ENCODE results near the gene SPECC1L. TPM values are rescaled to one million over a fixed set of nuclear protein-coding genes. Genes with fewer than 3 reads are reported as not detected.

Gene SPECC1L
- total and polyA plus RNA-seq, 8 donors = 6.0 to 53.1 (median 21.8) TPM

DNA sequence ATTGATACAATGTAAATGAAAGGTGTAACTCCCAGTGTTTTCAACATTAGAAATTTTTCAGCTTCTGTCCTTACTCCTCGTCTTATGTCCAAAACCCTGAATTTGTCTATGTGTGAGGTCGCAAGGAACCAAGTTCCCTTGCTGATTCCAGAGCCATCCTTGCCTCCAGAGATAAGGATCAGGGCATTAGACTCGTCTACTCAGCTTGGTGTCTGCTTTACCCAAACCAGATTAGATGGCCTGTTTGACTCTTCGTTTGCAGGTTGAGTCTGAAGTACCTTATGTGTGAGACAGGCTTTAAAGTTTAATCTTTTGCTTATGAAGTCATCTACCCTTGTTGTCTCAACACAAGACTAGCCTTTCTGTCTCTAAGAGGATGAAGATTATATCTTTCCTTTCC lies 55.6 kb downstream of the SPECC1L start:
- WGBS, 5 donors = 77 to 89% (median 79%) methylated on average over 4 of the region's 4 CpGs
- TF ChIP-seq, protein P1, sequence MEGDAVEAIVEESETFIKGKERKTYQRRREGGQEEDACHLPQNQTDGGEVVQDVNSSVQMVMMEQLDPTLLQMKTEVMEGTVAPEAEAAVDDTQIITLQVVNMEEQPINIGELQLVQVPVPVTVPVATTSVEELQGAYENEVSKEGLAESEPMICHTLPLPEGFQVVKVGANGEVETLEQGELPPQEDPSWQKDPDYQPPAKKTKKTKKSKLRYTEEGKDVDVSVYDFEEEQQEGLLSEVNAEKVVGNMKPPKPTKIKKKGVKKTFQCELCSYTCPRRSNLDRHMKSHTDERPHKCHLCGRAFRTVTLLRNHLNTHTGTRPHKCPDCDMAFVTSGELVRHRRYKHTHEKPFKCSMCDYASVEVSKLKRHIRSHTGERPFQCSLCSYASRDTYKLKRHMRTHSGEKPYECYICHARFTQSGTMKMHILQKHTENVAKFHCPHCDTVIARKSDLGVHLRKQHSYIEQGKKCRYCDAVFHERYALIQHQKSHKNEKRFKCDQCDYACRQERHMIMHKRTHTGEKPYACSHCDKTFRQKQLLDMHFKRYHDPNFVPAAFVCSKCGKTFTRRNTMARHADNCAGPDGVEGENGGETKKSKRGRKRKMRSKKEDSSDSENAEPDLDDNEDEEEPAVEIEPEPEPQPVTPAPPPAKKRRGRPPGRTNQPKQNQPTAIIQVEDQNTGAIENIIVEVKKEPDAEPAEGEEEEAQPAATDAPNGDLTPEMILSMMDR (IDR thresholded peaks at IDR 0.05) = no peak
- H3K4me3 ChIP-seq = no peak overlapping the region
- H3K9me3 ChIP-seq = no peaks in the 10 kb centered on the region
- intact Hi-C loops (cut with DNase I; ENCODE audit: low total_unique reads) = loop anchor here (10.0 kb wide), 1 partner anchor 199 kb away; no protein-coding TSS in a partner anchor
- H3K36me3 ChIP-seq = peaks cover 18 to 83% (median 76%) of the 10 kb centered on the region in 4 donors
- H3K27me3 ChIP-seq = no peaks in the 10 kb centered on the region
- H3K27ac ChIP-seq = no peak overlapping the region
- H3K4me1 ChIP-seq = peaks cover 0 to 31% (median 13%) of the 10 kb centered on the region in 4 donors
- no peak for DNase-seq

DNA sequence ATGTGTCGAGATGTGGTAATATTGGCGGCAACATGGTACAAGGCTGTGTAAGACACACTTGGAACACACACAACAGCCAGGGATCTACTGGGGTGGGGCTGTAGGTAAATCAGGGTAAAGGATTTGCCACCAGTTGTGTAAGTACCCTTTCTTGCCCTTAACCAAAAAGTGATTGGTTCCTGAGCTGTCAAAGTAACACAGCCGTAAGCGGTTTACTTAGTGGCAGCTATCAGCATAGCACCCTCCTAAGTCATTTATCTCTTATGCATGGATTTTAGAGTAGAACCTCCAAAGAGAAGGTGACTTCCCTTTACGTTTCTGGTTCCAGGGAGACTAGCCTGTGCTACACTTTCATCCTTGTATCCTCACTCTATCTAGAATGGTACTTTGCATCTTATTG lies 57.2 kb downstream of the SPECC1L start:
- Histone ChIP-seq H3K27me3 (no peaks in the 10 kb centered on the region), H3K27ac (no peak overlapping the region), H3K36me3 (peaks cover 18 to 76% (median 67%) of the 10 kb centered on the region in 4 donors), H3K4me1 (peaks cover 0 to 26% (median 11%) of the 10 kb centered on the region in 4 donors), H3K9me3 (no peaks in the 10 kb centered on the region), H3K4me3 (no peak overlapping the region)
- 90 to 93% (median 91%) methylated on average over 5 of the region's 5 CpGs for WGBS, 5 donors
- DNase-seq = no peak
- intact Hi-C loops (cut with DNase I; ENCODE audit: low total_unique reads) = loop anchor here (10.0 kb wide), 1 partner anchor 197 kb away; no protein-coding TSS in a partner anchor
- TF ChIP-seq POLR2AphosphoS5 (IDR thresholded peaks at IDR 0.05) = no peak
- TF ChIP-seq EP300 (IDR thresholded peaks at IDR 0.05) = no peak
- no peak for TF ChIP-seq POLR2A (IDR thresholded peaks at IDR 0.05)
- TF ChIP-seq, protein P1 (IDR thresholded peaks at IDR 0.05) = no peak

DNA sequence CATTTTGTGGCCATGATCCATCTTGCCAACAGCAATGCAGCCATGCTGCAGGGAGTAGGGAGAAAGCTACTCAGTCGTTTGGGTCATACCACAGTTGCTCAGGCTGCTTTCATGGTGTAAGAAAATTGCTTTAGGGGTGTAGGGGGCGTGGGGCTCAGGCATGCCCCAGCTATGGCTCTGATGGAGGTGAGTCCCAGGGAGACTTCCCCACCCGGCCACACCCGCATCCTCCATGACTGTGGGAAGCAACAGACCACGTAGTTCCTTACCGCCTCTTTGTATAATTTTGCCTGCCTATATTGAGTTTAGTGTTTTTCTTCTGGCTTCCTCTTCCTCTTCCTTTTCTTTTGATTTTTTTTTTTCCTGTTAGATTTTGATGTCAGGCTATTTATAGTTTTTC lies 58.8 kb downstream of the SPECC1L start:
- no peak overlapping the region for H3K4me3 ChIP-seq
- H3K4me1 ChIP-seq = peaks cover 0 to 13% (median 6%) of the 10 kb centered on the region in 4 donors
- TF ChIP-seq POLR2A (IDR thresholded peaks at IDR 0.05) = no peak
- TF ChIP-seq POLR2AphosphoS5 (IDR thresholded peaks at IDR 0.05) = no peak
- DNase-seq = no peak
- H3K36me3 ChIP-seq = peaks cover 18 to 76% (median 68%) of the 10 kb centered on the region in 4 donors
- 68 to 80% (median 78%) methylated on average over 6 of the region's 6 CpGs for WGBS, 5 donors
- H3K27me3 ChIP-seq = no peaks in the 10 kb centered on the region
- intact Hi-C loops (cut with DNase I; ENCODE audit: low total_unique reads) = loop anchor here (10.0 kb wide), 1 partner anchor 195 kb away; no protein-coding TSS in a partner anchor
- H3K9me3 ChIP-seq = no peaks in the 10 kb centered on the region
- no peak overlapping the region for H3K27ac ChIP-seq

DNA sequence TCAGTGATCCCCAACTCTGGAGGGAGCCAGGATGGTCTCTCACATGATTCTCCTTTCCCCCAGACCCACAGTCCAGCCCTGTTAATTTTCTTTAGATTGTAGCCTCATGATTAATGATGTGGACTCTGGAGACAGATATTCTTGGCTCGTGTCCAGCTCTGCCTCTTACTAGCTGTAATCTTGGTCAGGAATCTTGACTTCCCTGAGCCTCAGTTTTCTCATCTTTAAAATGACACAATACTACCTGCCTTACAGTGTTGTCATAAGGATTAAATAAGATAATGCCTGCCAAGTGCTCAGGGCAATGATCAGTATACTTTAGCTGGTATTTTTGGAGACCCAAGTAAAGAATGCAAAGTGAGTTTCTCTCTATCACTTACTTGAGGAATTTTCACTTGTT lies 60.0 kb downstream of the SPECC1L start:
- DNase-seq = no peak
- Histone ChIP-seq H3K27me3 (no peaks in the 10 kb centered on the region), H3K4me1 (peaks cover 0 to 2% (median under 1%) of the 10 kb centered on the region in 4 donors), H3K27ac (no peak overlapping the region), H3K4me3 (no peak overlapping the region), H3K9me3 (no peaks in the 10 kb centered on the region), H3K36me3 (peaks cover 25 to 82% (median 75%) of the 10 kb centered on the region in 4 donors)
- intact Hi-C loops (cut with DNase I; ENCODE audit: low total_unique reads) = no loop called here
- 0 to 45% (median 41%) methylated on average over 1 of the region's 1 CpG; no CpG with 5 or more reads in 1 of the 5 donors for WGBS, 5 donors
- TF ChIP-seq, protein P1 (IDR thresholded peaks at IDR 0.05) = no peak
- TF ChIP-seq POLR2A (IDR thresholded peaks at IDR 0.05) = no peak

All from stomach (tissue), 9 donors.